Activated naive CD8-positive, alpha-beta T cell treated with anti-CD3 and anti-CD28 coated beads, Interleukin-2, amount 50 U/mL, for 24 hours (primary cell): Measurements from ENCODE around the gene SELENOI.

ENCODE experiments used
- ATAC-seq: fragments of 150-1000 bp; cut with Tn5 transposase; one replicate; pipeline ENCODE4 v1.10.0; 2021
- DNase-seq: peaks from one replicate; pipeline ENCODE4 v3.0.0; 2021
- H3K27ac Mint-ChIP-seq: one replicate; pipeline ENCODE4 v1.8.0; 2021; ENCODE audit warnings: mild to moderate bottlenecking, mixed read lengths
- H3K27me3 Mint-ChIP-seq: one replicate; pipeline ENCODE4 v1.8.0; 2021; ENCODE audit warnings: mixed read lengths
- H3K36me3 Mint-ChIP-seq: one replicate; pipeline ENCODE4 v1.8.0; 2021; ENCODE audit warnings: low read depth, mixed read lengths
- H3K4me1 Mint-ChIP-seq: one replicate; pipeline ENCODE4 v1.8.0; 2021; ENCODE audit warnings: mixed read lengths
- H3K4me3 Mint-ChIP-seq: one replicate; pipeline ENCODE4 v1.8.0; 2021; ENCODE audit warnings: mild to moderate bottlenecking, moderate library complexity, mixed read lengths
- H3K9me3 Mint-ChIP-seq: one replicate; pipeline ENCODE4 v1.8.0; 2021; ENCODE audit warnings: mixed read lengths

The SELENOI gene

GRCh38 chr2:26399771-26400376, 53.9 kb downstream of the SELENOI start:
- ATAC-seq, result no peak
- Mint-ChIP-seq H3K27ac (no peak overlapping the region), H3K4me1 (peaks cover 26% of the 10 kb centered on the region), H3K36me3 (peaks cover 10% of the 10 kb centered on the region), H3K4me3 (no peak overlapping the region), H3K9me3 (no peaks in the 10 kb centered on the region), H3K27me3 (peaks cover 11% of the 10 kb centered on the region)
- no peak for DNase-seq

GRCh38 chr2:26400723-26401122, 54.8 kb downstream of the SELENOI start:
- DNase-seq (no peak), ATAC-seq (no peak)
- Mint-ChIP-seq H3K4me3 (no peak overlapping the region), H3K9me3 (no peaks in the 10 kb centered on the region), H3K27me3 (peaks cover 15% of the 10 kb centered on the region), H3K27ac (no peak overlapping the region), H3K4me1 (peaks cover 23% of the 10 kb centered on the region), H3K36me3 (peaks cover 7% of the 10 kb centered on the region)

GRCh38 chr2:26401739-26402541, 56.0 kb downstream of the SELENOI start, which contains the start of gene DRC1:
Gene DRC1 (plus strand): TSS chr2:26401920. CDS start chr2:26401990, 70 bp downstream.
- H3K4me1 Mint-ChIP-seq, result peaks cover 11% of the 10 kb centered on the region
- H3K27ac Mint-ChIP-seq, result no peak within 1 kb of the TSS
- no peak for ATAC-seq
- H3K27me3 Mint-ChIP-seq, result peaks cover 16% of the 10 kb centered on the region
- peak; percentile 46 for DNase-seq
- no peak within 1 kb of the TSS for H3K4me3 Mint-ChIP-seq
- H3K9me3 Mint-ChIP-seq, result no peaks in the 10 kb centered on the region
- peaks cover 4% of the 10 kb centered on the region for H3K36me3 Mint-ChIP-seq

- no peak for ATAC-seq
Measured at GRCh38 chr2:26407526-26407925, 61.6 kb downstream of the SELENOI start.

GRCh38 chr2:26409785-26410184, 63.8 kb downstream of the SELENOI start:
- Mint-ChIP-seq H3K4me3 (no peak overlapping the region), H3K27me3 (peaks cover 21% of the 10 kb centered on the region), H3K36me3 (no peaks in the 10 kb centered on the region), H3K4me1 (peaks cover 9% of the 10 kb centered on the region), H3K27ac (no peak overlapping the region), H3K9me3 (no peaks in the 10 kb centered on the region)
- no peak for DNase-seq
- no peak for ATAC-seq

More at GRCh38 chr2:26407526-26407925, 61.6 kb downstream of the SELENOI start:
- Mint-ChIP-seq H3K27ac (no peak overlapping the region), H3K4me1 (peaks cover 9% of the 10 kb centered on the region), H3K27me3 (peaks cover 24% of the 10 kb centered on the region), H3K4me3 (no peak overlapping the region), H3K36me3 (no peaks in the 10 kb centered on the region), H3K9me3 (no peaks in the 10 kb centered on the region)
- DNase-seq, result no peak

- DNase-seq (no peak), ATAC-seq (no peak)
- Mint-ChIP-seq H3K9me3 (no peaks in the 10 kb centered on the region), H3K27me3 (peaks cover 17% of the 10 kb centered on the region), H3K27ac (no peak overlapping the region), H3K36me3 (no peaks in the 10 kb centered on the region), H3K4me1 (peaks cover 9% of the 10 kb centered on the region), H3K4me3 (no peak overlapping the region)
Measured at GRCh38 chr2:26410764-26411243, 64.9 kb downstream of the SELENOI start.

GRCh38 chr2:26411419-26411818, 65.5 kb downstream of the SELENOI start:
- Mint-ChIP-seq H3K27me3 (peaks cover 17% of the 10 kb centered on the region), H3K36me3 (no peaks in the 10 kb centered on the region), H3K4me1 (peaks cover 9% of the 10 kb centered on the region), H3K27ac (no peak overlapping the region), H3K4me3 (no peak overlapping the region), H3K9me3 (no peaks in the 10 kb centered on the region)
- DNase-seq (no peak), ATAC-seq (no peak)

- Mint-ChIP-seq H3K9me3 (no peaks in the 10 kb centered on the region), H3K27ac (peak overlapping the region; percentile 11), H3K4me1 (peaks cover 9% of the 10 kb centered on the region), H3K4me3 (peak overlapping the region; percentile 38), H3K27me3 (peaks cover 14% of the 10 kb centered on the region), H3K36me3 (no peaks in the 10 kb centered on the region)
- ATAC-seq, result peak; percentile 76
- no peak for DNase-seq
Measured at GRCh38 chr2:26412091-26412673, 66.2 kb downstream of the SELENOI start.

GRCh38 chr2:26414311-26414710, 68.4 kb downstream of the SELENOI start:
- DNase-seq (no peak), ATAC-seq (no peak)
- Mint-ChIP-seq H3K27me3 (peaks cover 4% of the 10 kb centered on the region), H3K9me3 (no peaks in the 10 kb centered on the region), H3K36me3 (no peaks in the 10 kb centered on the region), H3K4me1 (peaks cover 9% of the 10 kb centered on the region), H3K4me3 (no peak overlapping the region), H3K27ac (no peak overlapping the region)

- H3K4me3 Mint-ChIP-seq, result no peak overlapping the region
- H3K36me3 Mint-ChIP-seq, result no peaks in the 10 kb centered on the region
- H3K27ac Mint-ChIP-seq, result no peak overlapping the region
- no peaks in the 10 kb centered on the region for H3K4me1 Mint-ChIP-seq
- ATAC-seq (no peak), DNase-seq (no peak)
- H3K9me3 Mint-ChIP-seq, result no peaks in the 10 kb centered on the region
- H3K27me3 Mint-ChIP-seq, result peaks cover 2% of the 10 kb centered on the region
Measured at GRCh38 chr2:26421961-26422360, 76.0 kb downstream of the SELENOI start.

- H3K4me1 Mint-ChIP-seq, result no peaks in the 10 kb centered on the region
- no peaks in the 10 kb centered on the region for H3K36me3 Mint-ChIP-seq
- ATAC-seq (no peak), DNase-seq (no peak)
- H3K4me3 Mint-ChIP-seq, result no peak overlapping the region
- H3K27me3 Mint-ChIP-seq, result peaks cover 2% of the 10 kb centered on the region
- no peak overlapping the region for H3K27ac Mint-ChIP-seq
- no peaks in the 10 kb centered on the region for H3K9me3 Mint-ChIP-seq
Measured at GRCh38 chr2:26422947-26423629, 77.1 kb downstream of the SELENOI start.

GRCh38 chr2:26423750-26424149, 77.8 kb downstream of the SELENOI start:
- no peaks in the 10 kb centered on the region for H3K4me1 Mint-ChIP-seq
- no peak overlapping the region for H3K27ac Mint-ChIP-seq
- H3K9me3 Mint-ChIP-seq, result no peaks in the 10 kb centered on the region
- ATAC-seq, result no peak
- peaks cover 2% of the 10 kb centered on the region for H3K27me3 Mint-ChIP-seq
- DNase-seq, result no peak
- H3K4me3 Mint-ChIP-seq, result no peak overlapping the region
- no peaks in the 10 kb centered on the region for H3K36me3 Mint-ChIP-seq

GRCh38 chr2:26424221-26424620, 78.3 kb downstream of the SELENOI start:
- Mint-ChIP-seq H3K4me3 (no peak overlapping the region), H3K36me3 (no peaks in the 10 kb centered on the region), H3K27ac (no peak overlapping the region), H3K4me1 (no peaks in the 10 kb centered on the region), H3K27me3 (peaks cover 2% of the 10 kb centered on the region), H3K9me3 (no peaks in the 10 kb centered on the region)
- no peak for DNase-seq
- no peak for ATAC-seq

- no peaks in the 10 kb centered on the region for H3K9me3 Mint-ChIP-seq
- ATAC-seq (no peak), DNase-seq (no peak)
- H3K27me3 Mint-ChIP-seq, result peaks cover 7% of the 10 kb centered on the region
- no peak overlapping the region for H3K27ac Mint-ChIP-seq
- no peaks in the 10 kb centered on the region for H3K4me1 Mint-ChIP-seq
- no peak overlapping the region for H3K4me3 Mint-ChIP-seq
- H3K36me3 Mint-ChIP-seq, result no peaks in the 10 kb centered on the region
Measured at GRCh38 chr2:26428846-26429245, 82.9 kb downstream of the SELENOI start.
